NCI-H748 (cell line): ENCODE data around the gene MYLIP.
A peak's percentile ranks its signal among the peaks of the same experiment; 100 is the strongest.

ENCODE experiments used
- DNase-seq: peaks from one replicate; lab custom pipeline; 2025; ENCODE audit not compliant: unreplicated experiment; lab: John Stamatoyannopoulos, UW

MYLIP gene

GRCh38 chr6:16106991-16107787, 21.7 kb upstream of the MYLIP start:
- DNase-seq, result no peak

GRCh38 chr6:16108419-16108818, 20.5 kb upstream of the MYLIP start:
- DNase-seq, result no peak

GRCh38 chr6:16108921-16109658, 19.8 kb upstream of the MYLIP start:
- DNase-seq, result no peak

- DNase-seq, result no peak
Measured at GRCh38 chr6:16109659-16110305, 19.1 kb upstream of the MYLIP start.

- DNase-seq, result no peak
Measured at GRCh38 chr6:16118825-16119224, 10.1 kb upstream of the MYLIP start.

- DNase-seq, result no peak
Measured at GRCh38 chr6:16121339-16121738, 7.5 kb upstream of the MYLIP start.

- DNase-seq, result no peak
Measured at GRCh38 chr6:16122197-16122596, 6.7 kb upstream of the MYLIP start.

- peak; percentile 19 for DNase-seq
Measured at GRCh38 chr6:16124198-16125180, 4.4 kb upstream of the MYLIP start.

- no peak for DNase-seq
Measured at GRCh38 chr6:16126056-16126455, 2.8 kb upstream of the MYLIP start.

GRCh38 chr6:16126861-16127260, 2.0 kb upstream of the MYLIP start:
- DNase-seq, result no peak

GRCh38 chr6:16127471-16127870, 1.4 kb upstream of the MYLIP start:
- no peak for DNase-seq

GRCh38 chr6:16129623-16130401, 926 bp downstream of the MYLIP start:
- DNase-seq, result peak; percentile 72

GRCh38 chr6:16130437-16130891, 1.6 kb downstream of the MYLIP start:
- peak; percentile 63 for DNase-seq

- DNase-seq, result peak; percentile 70
Measured at GRCh38 chr6:16130932-16131387, 2.1 kb downstream of the MYLIP start.

- no peak for DNase-seq
Measured at GRCh38 chr6:16132909-16133308, 4.0 kb downstream of the MYLIP start.

- no peak for DNase-seq
Measured at GRCh38 chr6:16134430-16134829, 5.5 kb downstream of the MYLIP start.

GRCh38 chr6:16135066-16135465, 6.2 kb downstream of the MYLIP start:
- DNase-seq, result no peak

- DNase-seq, result no peak
Measured at GRCh38 chr6:16136091-16136490, 7.2 kb downstream of the MYLIP start.

GRCh38 chr6:16136621-16137450, 8.0 kb downstream of the MYLIP start:
- no peak for DNase-seq
